Right ventricle myocardium inferior (tissue), 1 donor: ENCODE data around the gene PARD3B. TPM values are rescaled to one million over a fixed set of nuclear protein-coding genes. Genes with fewer than 3 reads are reported as not detected.
A peak's percentile ranks its signal among the peaks of the same experiment; 100 is the strongest.

Experiments
- ATAC-seq: fragments of 200-7000 bp; cut with Tn5 transposase; one replicate; pipeline ENCODE4 v1.9.1; 2020; ENCODE audit warnings: mild to moderate bottlenecking, moderate library complexity
- DNase-seq: peaks from one replicate; pipeline ENCODE4 v3.0.0; 2021; ENCODE audit errors: missing footprints
- intact Hi-C: fragments of 100-400 bp; cut with DNase I; formaldehyde crosslinking; loops from one replicate; pipeline ENCODE4 v1.11.0; 2022
- total RNA-seq: library from RNA; stranded (reverse); fragmentation: NEBNext Ultra II Directional; extraction: Animal tissue kit (Norgen Biotek cat#: 25700); gene quantifications from one replicate; pipeline ENCODE4 v1.2.1, GENCODE V29; 2021
- donor health status: DM: no; HTN: yes; CAD: no; lungs with severe emphysema.

The PARD3B gene
- total RNA-seq, 1 donor from 2014 or later, result 7.8 TPM

DNA sequence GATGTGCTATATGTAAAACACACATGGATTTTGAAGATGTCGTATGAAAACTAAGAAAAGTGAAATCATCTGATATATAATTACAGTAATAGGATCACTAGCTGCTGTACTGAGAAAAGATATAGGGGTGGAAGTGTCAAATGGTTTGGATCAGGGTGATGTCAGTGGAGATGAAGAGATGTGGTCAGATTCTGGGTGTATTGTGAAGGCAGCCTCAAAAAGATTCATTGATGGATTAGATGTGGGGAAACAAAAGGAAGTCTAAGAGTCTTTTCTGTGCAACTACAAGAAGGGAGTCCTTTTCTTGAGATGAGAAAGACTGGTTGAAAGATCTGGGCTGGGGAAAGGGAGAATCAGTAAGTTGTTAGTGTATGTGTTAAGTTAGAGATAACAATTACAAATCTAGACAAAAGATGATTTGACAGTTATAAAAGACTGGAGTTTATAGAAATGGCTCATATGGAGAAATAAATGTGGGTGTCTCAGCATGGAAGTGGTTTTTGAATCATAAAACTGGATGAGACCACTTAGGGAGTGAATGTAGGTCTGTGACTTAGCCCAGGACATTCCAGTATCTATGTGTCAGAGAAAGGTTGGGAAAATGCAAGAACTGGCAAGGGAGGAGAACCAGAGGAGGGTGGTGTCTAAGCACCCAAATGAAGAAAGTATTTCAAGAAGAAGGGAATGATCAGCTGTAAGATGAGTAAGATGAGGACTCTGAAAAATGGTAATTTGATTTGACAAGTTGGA lies 347.4 kb downstream of the PARD3B start:
- intact Hi-C loops, result no loop called here
- ATAC-seq, result no peak
- no peak for DNase-seq

DNA sequence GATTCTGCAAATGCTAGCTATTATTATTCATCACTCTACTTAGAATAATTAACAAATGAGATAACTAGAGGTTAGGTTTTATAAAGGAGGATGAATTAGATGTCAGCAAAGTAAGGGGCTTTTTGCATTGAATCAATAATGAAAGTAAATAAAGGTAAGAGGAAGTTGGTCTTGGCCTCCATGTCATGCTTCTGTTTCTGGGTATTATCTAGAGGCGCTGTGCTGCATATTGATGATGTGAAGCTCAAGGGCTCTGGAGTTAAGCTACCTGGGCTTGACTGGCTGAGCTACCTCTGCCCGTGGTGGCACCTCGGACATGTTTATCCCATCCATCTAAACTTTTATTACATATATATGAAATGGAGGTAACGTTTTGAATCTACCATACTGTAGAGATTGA lies 350.9 kb downstream of the PARD3B start:
- intact Hi-C loops, result no loop called here
- no peak for ATAC-seq
- no peak for DNase-seq

GRCh38 chr2:204897561-204897960 lies 352.3 kb downstream of the PARD3B start:
- intact Hi-C loops, result no loop called here
- no peak for DNase-seq

GRCh38 chr2:204898928-204899640 lies 353.8 kb downstream of the PARD3B start:
- no peak for ATAC-seq
- intact Hi-C loops, result no loop called here

More at GRCh38 chr2:204897561-204897960, 352.3 kb downstream of the PARD3B start:
- ATAC-seq, result no peak

GRCh38 chr2:204899983-204900382 lies 354.7 kb downstream of the PARD3B start:
- intact Hi-C loops, result no loop called here
- DNase-seq, result no peak
- no peak for ATAC-seq

More at GRCh38 chr2:204898928-204899640, 353.8 kb downstream of the PARD3B start:
- no peak for DNase-seq

GRCh38 chr2:204900487-204900886 lies 355.2 kb downstream of the PARD3B start:
- ATAC-seq, result no peak
- intact Hi-C loops, result no loop called here
- no peak for DNase-seq

DNA sequence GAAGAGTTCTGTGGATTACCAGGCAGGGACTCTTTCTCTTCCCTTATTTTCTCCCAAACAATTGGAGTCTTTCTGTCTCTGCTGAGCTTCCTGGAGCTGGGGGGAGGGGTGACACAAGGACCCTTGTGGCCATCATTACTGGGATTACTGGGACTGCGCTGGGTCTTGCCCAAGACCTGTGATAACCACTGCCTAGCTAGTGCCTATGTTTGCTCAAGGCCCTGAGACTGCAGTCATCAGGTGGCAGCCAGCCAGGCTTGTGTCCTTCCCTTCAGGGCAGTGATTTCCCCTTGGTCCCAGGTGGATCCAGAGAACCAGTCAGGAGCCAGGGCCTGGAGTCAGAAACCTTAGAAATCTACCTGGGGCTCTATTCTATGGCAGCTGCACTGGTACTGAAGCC lies 355.6 kb downstream of the PARD3B start:
- intact Hi-C loops, result no loop called here
- no peak for ATAC-seq
- no peak for DNase-seq

DNA sequence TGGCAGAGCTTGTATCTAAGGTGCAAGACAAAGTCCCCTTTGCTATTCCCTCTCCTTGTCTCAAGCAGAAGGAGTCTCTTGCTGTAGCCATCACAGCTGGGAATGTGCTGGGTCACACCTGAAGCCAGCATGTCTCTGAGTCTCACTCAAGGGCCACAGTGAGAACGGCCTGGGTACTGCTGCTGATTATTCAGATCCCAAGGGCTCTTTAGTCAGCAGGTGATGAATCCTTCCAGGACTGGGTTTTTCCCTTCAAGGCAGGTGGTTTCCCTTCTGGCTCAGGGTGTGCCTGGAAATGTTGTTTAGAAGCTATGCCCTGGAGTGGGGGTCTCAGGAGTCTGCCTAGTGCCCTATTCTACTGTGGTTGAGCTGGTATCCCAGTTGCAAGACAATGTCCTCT lies 356.3 kb downstream of the PARD3B start:
- no peak for DNase-seq
- intact Hi-C loops, result no loop called here
- no peak for ATAC-seq

- DNase-seq, result no peak
- no peak for ATAC-seq
Measured at GRCh38 chr2:204909791-204910190, 364.5 kb downstream of the PARD3B start.

GRCh38 chr2:204913312-204913711 lies 368.0 kb downstream of the PARD3B start:
- ATAC-seq (no peak), DNase-seq (no peak)
- intact Hi-C loops, result no loop called here

More at GRCh38 chr2:204909791-204910190, 364.5 kb downstream of the PARD3B start:
- intact Hi-C loops, result no loop called here

- DNase-seq (no peak), ATAC-seq (no peak)
- intact Hi-C loops, result no loop called here
Measured at GRCh38 chr2:204913854-204914464, 368.7 kb downstream of the PARD3B start.

DNA sequence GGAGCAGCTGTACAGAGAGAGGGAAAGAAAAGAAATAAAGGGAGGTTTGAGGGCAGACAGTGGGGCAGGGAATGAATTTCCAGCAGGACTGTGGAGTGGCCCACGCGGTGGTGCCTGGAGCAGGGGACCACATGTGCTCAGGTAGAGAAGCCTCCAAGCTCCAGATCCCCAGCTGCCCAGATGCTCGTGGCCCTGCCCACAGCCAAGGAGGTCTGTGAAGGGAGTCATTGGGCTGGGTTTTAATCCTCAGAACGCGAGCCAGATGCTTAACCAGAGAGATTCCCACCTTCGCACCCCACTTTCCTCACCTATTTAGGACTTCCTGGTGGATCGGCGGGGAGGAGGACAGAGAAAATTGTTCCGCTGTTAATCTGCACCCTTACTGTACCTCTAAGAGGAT lies 369.4 kb downstream of the PARD3B start:
- intact Hi-C loops, result no loop called here
- DNase-seq (no peak), ATAC-seq (no peak)

- no peak for DNase-seq
- intact Hi-C loops, result no loop called here
- ATAC-seq, result no peak
Measured at GRCh38 chr2:204917089-204917701, 371.9 kb downstream of the PARD3B start.

DNA sequence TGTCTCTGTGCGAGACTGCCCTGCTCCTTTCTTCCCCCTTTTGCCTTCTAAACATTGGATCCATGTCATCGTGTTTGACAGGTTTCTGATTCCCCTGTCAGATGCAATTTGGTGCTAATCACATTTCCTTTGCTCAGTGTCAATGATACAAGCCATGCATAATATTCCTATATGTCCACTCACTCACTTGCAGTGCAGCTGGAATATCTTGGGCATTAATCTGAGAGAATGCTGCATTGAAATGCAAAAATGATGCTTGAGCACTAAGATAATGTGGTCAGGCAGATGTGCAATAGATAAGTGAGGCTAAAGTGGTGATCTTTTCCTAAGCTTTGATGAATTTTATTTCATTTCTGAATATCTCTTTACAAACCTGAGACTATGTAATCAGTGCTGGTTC lies 375.5 kb downstream of the PARD3B start:
- DNase-seq, result no peak
- ATAC-seq, result no peak
- intact Hi-C loops, result no loop called here

DNA sequence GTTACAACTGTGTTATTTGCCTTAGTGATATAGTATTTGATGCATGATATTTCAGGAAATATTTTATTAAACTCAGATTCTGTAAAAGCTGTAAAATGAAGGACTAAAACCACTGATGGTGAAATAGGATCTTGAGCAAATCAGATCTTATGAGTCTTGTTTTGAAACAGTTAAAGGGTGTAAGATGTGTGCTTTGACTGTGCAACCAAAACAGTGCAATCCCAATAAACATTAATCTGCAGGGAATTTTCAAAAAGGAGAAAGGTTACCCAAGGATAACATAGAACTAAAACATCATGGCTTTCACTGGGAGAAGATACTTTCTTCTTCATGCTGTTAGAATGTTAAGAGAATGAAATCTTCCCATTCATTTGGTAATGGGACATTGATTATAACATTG lies 378.7 kb downstream of the PARD3B start:
- no peak for DNase-seq
- intact Hi-C loops, result no loop called here
- ATAC-seq, result no peak

DNA sequence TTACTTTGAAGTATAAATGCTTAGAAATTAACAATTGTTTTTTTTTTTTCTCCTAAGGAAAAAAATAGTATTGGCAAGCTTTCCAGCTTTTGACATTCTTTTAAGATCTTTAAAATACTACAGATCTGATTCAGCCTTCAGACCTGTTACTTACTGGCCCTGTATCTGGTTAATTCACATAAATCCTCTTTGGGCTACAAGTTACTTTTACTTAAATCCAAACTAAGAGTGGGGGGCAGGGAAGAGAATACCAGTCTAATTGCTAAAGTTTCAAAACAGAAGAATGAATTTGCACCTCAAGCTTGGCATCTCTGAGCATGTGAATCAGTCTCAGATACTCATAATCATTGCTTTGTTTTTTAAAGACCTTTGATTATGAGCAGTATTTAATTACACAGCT lies 386.3 kb downstream of the PARD3B start:
- no peak for ATAC-seq
- intact Hi-C loops, result no loop called here
- DNase-seq, result no peak

- ATAC-seq (no peak), DNase-seq (no peak)
- intact Hi-C loops, result no loop called here
Measured at GRCh38 chr2:204933735-204934374, 388.6 kb downstream of the PARD3B start.

GRCh38 chr2:204944927-204945326 lies 399.7 kb downstream of the PARD3B start:
- DNase-seq (peak; percentile 4), ATAC-seq (no peak)
- intact Hi-C loops, result no loop called here

DNA sequence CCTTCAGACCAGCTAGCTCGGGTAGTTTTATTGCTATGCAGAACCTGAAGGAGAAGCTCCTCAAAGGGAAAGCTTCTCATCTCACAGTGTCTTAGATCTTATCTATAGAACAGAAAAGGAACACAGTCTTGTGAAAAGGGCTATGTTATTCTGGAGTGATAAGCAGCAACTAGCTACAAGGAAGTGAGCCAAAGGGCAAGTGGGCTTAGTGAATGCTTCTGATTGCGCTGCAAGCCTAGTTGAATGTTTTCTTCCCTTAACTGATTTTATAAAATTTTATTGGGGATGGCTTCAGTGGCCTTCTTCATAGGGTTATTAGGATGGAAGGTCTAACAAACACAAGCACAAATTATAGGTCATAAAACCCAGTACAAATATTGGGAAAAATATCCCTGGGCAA lies 400.1 kb downstream of the PARD3B start:
- ATAC-seq, result no peak
- intact Hi-C loops, result no loop called here
- DNase-seq, result no peak
